Occipital lobe (tissue), 2 donors: ENCODE results near the gene TCF7L1. TPM values are rescaled to one million over a fixed set of nuclear protein-coding genes. Genes with fewer than 3 reads are reported as not detected.
A peak's percentile ranks its signal among the peaks of the same experiment; 100 is the strongest.
"Not testable (repeated sequence)": the region's sequence is repeated elsewhere in the genome, so short reads cannot be mapped to it uniquely, and the experiment has no call there.

Experiments
- DNase-seq: peaks from one replicate; lab custom pipeline; 2025; lab: John Stamatoyannopoulos, UW
- total RNA-seq: library from RNA; depleted of rRNA; stranded (reverse); fragments of >200 nt; gene quantifications from one replicate; pipeline ENCODE4 v1.2.3, GENCODE V29; 2014

TCF7L1 gene
- total RNA-seq, 1 donor from 2014 or later = 1.1 TPM

GRCh38 chr2:85277416-85278158 is 144.4 kb downstream of the TCF7L1 start:
- DNase-seq = no peak

GRCh38 chr2:85278361-85278760 is 145.2 kb downstream of the TCF7L1 start:
- DNase-seq = no peak

- DNase-seq = no peak
Observed at GRCh38 chr2:85281553-85281952, 148.4 kb downstream of the TCF7L1 start.

- DNase-seq = no peak
Observed at GRCh38 chr2:85282914-85283313, 149.7 kb downstream of the TCF7L1 start.

- DNase-seq = no peak
Observed at GRCh38 chr2:85283641-85284040, 150.4 kb downstream of the TCF7L1 start.

GRCh38 chr2:85286918-85287317 is 153.7 kb downstream of the TCF7L1 start:
- DNase-seq = no peak

GRCh38 chr2:85287721-85288120 is 154.5 kb downstream of the TCF7L1 start:
- no peak for DNase-seq

- DNase-seq = no peak
Observed at GRCh38 chr2:85288244-85288725, 155.1 kb downstream of the TCF7L1 start.

- no peak for DNase-seq
Observed at GRCh38 chr2:85291425-85292023, 158.3 kb downstream of the TCF7L1 start.

- DNase-seq = peak; percentile 22
Observed at GRCh38 chr2:85302121-85302520, 168.9 kb downstream of the TCF7L1 start.

GRCh38 chr2:85303780-85304531 is 170.8 kb downstream of the TCF7L1 start:
- DNase-seq = no peak

GRCh38 chr2:85307527-85307897 is 174.3 kb downstream of the TCF7L1 start:
- no peak for DNase-seq

- no peak for DNase-seq
Observed at GRCh38 chr2:85308201-85308600, 175.0 kb downstream of the TCF7L1 start.

GRCh38 chr2:85308896-85309555 is 175.8 kb downstream of the TCF7L1 start:
- no peak for DNase-seq

- no peak for DNase-seq
Observed at GRCh38 chr2:85309699-85310321, 176.6 kb downstream of the TCF7L1 start.

GRCh38 chr2:85310330-85310729 is 177.1 kb downstream of the TCF7L1 start:
- no peak for DNase-seq

- DNase-seq = no peak
Observed at GRCh38 chr2:85312404-85312803, 179.2 kb downstream of the TCF7L1 start.

- DNase-seq = no peak
Observed at GRCh38 chr2:85314884-85315242, 181.7 kb downstream of the TCF7L1 start.

- not testable (repeated sequence) for DNase-seq
Observed at GRCh38 chr2:85315921-85316320, 182.7 kb downstream of the TCF7L1 start.

- DNase-seq = no peak
Observed at GRCh38 chr2:85318222-85319074, 185.3 kb downstream of the TCF7L1 start.

- no peak for DNase-seq
Observed at GRCh38 chr2:85319796-85320195, 186.6 kb downstream of the TCF7L1 start.
